ENCODE data around the gene DFFB. TPM values are rescaled to one million over a fixed set of nuclear protein-coding genes. Genes with fewer than 3 reads are reported as not detected.

Gene DFFB
- polyA plus RNA-seq, 1 donor from 2014 or later, result 20.2 TPM

- Histone ChIP-seq H3K79me2 (replicated peaks; ENCODE audit: insufficient read depth, low read length) (no peaks in the 10 kb centered on the region), H3K36me3 (ENCODE audit: insufficient read depth, low read length) (no peaks in the 10 kb centered on the region), H3K27ac (ENCODE audit: low read length) (no peak overlapping the region), H2AFZ (ENCODE audit: low read depth, low read length) (no peak overlapping the region), H3K27me3 (ENCODE audit: insufficient read depth, low read depth, low read length) (no peaks in the 10 kb centered on the region), H3K9ac (ENCODE audit: low read length) (no peak overlapping the region), H3K9me3 (ENCODE audit: low read length) (no peaks in the 10 kb centered on the region), H3K9me2 (ENCODE audit: insufficient read depth, low read length) (no peaks in the 10 kb centered on the region), H3K4me2 (ENCODE audit: low read length) (no peak overlapping the region), H3K4me3 (ENCODE audit: low read length) (no peak overlapping the region), H3F3A (ENCODE audit: insufficient read depth, low read length, poor library complexity, severe bottlenecking) (no peaks in the 10 kb centered on the region), H4K20me1 (ENCODE audit: insufficient read depth) (no peaks in the 10 kb centered on the region)
- no peak for TF ChIP-seq POLR2AphosphoS5 (IDR thresholded peaks at IDR 0.05)
- TF ChIP-seq TAF1 (IDR thresholded peaks at IDR 0.05; ENCODE audit: low read depth), result no peak
- TF ChIP-seq REST (IDR thresholded peaks at IDR 0.05; ENCODE audit: borderline replicate concordance), result no peak
- TF ChIP-seq EZH2 (IDR thresholded peaks at IDR 0.05; ENCODE audit: borderline replicate concordance, insufficient read depth, low read length, poor library complexity, severe bottlenecking), result no peak
- TF ChIP-seq CTCF (IDR thresholded peaks at IDR 0.05; ENCODE audit: poor library complexity, severe bottlenecking), result no peak
- no peak for TF ChIP-seq RAD21 (conservative IDR thresholded peaks at IDR 0.05)
- no peak for TF ChIP-seq EP300 (conservative IDR thresholded peaks at IDR 0.05; ENCODE audit: poor library complexity, severe bottlenecking)
- no peak for TF ChIP-seq MXI1 (conservative IDR thresholded peaks at IDR 0.05; ENCODE audit: poor library complexity, severe bottlenecking)
- TF ChIP-seq SMC3 (conservative IDR thresholded peaks at IDR 0.05; ENCODE audit: poor library complexity), result no peak
Measured at GRCh38 chr1:3911981-3912808, 54.9 kb downstream of the DFFB start.

- H3K9ac ChIP-seq (ENCODE audit: low read length), result no peak overlapping the region
- H3K9me3 ChIP-seq (ENCODE audit: low read length), result no peaks in the 10 kb centered on the region
- H3K27me3 ChIP-seq (ENCODE audit: insufficient read depth, low read depth, low read length), result no peaks in the 10 kb centered on the region
- no peaks in the 10 kb centered on the region for H3K36me3 ChIP-seq (ENCODE audit: insufficient read depth, low read length)
- no peak overlapping the region for H3K27ac ChIP-seq (ENCODE audit: low read length)
- no peak overlapping the region for H2AFZ ChIP-seq (ENCODE audit: low read depth, low read length)
- no peaks in the 10 kb centered on the region for H3K79me2 ChIP-seq (replicated peaks; ENCODE audit: insufficient read depth, low read length)
- H4K20me1 ChIP-seq (ENCODE audit: insufficient read depth), result no peaks in the 10 kb centered on the region
- H3K4me2 ChIP-seq (ENCODE audit: low read length), result no peak overlapping the region
- no peak overlapping the region for H3K4me3 ChIP-seq (ENCODE audit: low read length)
- no peaks in the 10 kb centered on the region for H3F3A ChIP-seq (ENCODE audit: insufficient read depth, low read length, poor library complexity, severe bottlenecking)
- no peaks in the 10 kb centered on the region for H3K9me2 ChIP-seq (ENCODE audit: insufficient read depth, low read length)
- no peak for TF ChIP-seq SMC3 (conservative IDR thresholded peaks at IDR 0.05; ENCODE audit: poor library complexity)
- no peak for TF ChIP-seq MXI1 (conservative IDR thresholded peaks at IDR 0.05; ENCODE audit: poor library complexity, severe bottlenecking)
- no peak for TF ChIP-seq POLR2AphosphoS5 (IDR thresholded peaks at IDR 0.05)
- TF ChIP-seq REST (IDR thresholded peaks at IDR 0.05; ENCODE audit: borderline replicate concordance), result no peak
- TF ChIP-seq EZH2 (IDR thresholded peaks at IDR 0.05; ENCODE audit: borderline replicate concordance, insufficient read depth, low read length, poor library complexity, severe bottlenecking), result no peak
- TF ChIP-seq TAF1 (IDR thresholded peaks at IDR 0.05; ENCODE audit: low read depth), result no peak
- no peak for TF ChIP-seq CTCF (IDR thresholded peaks at IDR 0.05; ENCODE audit: poor library complexity, severe bottlenecking)
- TF ChIP-seq EP300 (conservative IDR thresholded peaks at IDR 0.05; ENCODE audit: poor library complexity, severe bottlenecking), result no peak
- no peak for TF ChIP-seq RAD21 (conservative IDR thresholded peaks at IDR 0.05)
Measured at GRCh38 chr1:3912809-3913685, 55.8 kb downstream of the DFFB start.

Measured in neural cell (in vitro differentiated cells).